ENCODE measurements around the gene SET.
"Not testable (repeated sequence)": the region's sequence is repeated elsewhere in the genome, so short reads cannot be mapped to it uniquely, and the experiment has no call there.

The SET gene

GRCh38 chr9:128689293-128689774 lies 312 bp downstream of the SET start:
- DNase-seq = no peak

- no peak for DNase-seq
Observed at GRCh38 chr9:128689820-128690683, 1.0 kb downstream of the SET start.

GRCh38 chr9:128690684-128691034 lies 1.6 kb downstream of the SET start:
- no peak for DNase-seq

GRCh38 chr9:128693738-128694137 lies 4.7 kb downstream of the SET start:
- not testable (repeated sequence) for DNase-seq

GRCh38 chr9:128694344-128694743 lies 5.3 kb downstream of the SET start:
- DNase-seq = no peak

- no peak for DNase-seq
Observed at GRCh38 chr9:128696923-128697707, 8.1 kb downstream of the SET start.

- not testable (repeated sequence) for DNase-seq
Observed at GRCh38 chr9:128699096-128699795, 10.2 kb downstream of the SET start.

- DNase-seq = no peak
Observed at GRCh38 chr9:128701227-128701854, 12.3 kb downstream of the SET start.

- peak; percentile 75 for DNase-seq
Observed at GRCh38 chr9:128702445-128702948, 13.5 kb downstream of the SET start, which contains the start of gene PKN3. Gene PKN3 (plus strand): TSS chr9:128702503. CDS start chr9:128702916, 413 bp downstream.

- DNase-seq = no peak
Observed at GRCh38 chr9:128702949-128703615, 14.1 kb downstream of the SET start.

- DNase-seq = no peak
Observed at GRCh38 chr9:128703616-128704355, 14.8 kb downstream of the SET start.

GRCh38 chr9:128704356-128704670 lies 15.3 kb downstream of the SET start:
- no peak for DNase-seq

- no peak for DNase-seq
Observed at GRCh38 chr9:128705051-128705965, 16.3 kb downstream of the SET start.

- DNase-seq = no peak
Observed at GRCh38 chr9:128706045-128706444, 17.0 kb downstream of the SET start.

- no peak for DNase-seq
Observed at GRCh38 chr9:128706671-128707381, 17.8 kb downstream of the SET start.

GRCh38 chr9:128707446-128707845 lies 18.4 kb downstream of the SET start:
- no peak for DNase-seq

- no peak for DNase-seq
Observed at GRCh38 chr9:128712451-128713410, 23.7 kb downstream of the SET start.

- no peak for DNase-seq
Observed at GRCh38 chr9:128713411-128713780, 24.4 kb downstream of the SET start.
